GM18499 (cell line): ENCODE measurements around the gene UNC13B.
"Not testable (repeated sequence)": the region's sequence is repeated elsewhere in the genome, so short reads cannot be mapped to it uniquely, and the experiment has no call there.

Experiments used
- ATAC-seq: cut with Tn5 transposase; IDR thresholded peaks from one replicate; pipeline ENCODE4 v1.9.1; 2021; ENCODE audit warnings: moderate number of reproducible peaks; ENCODE audit not compliant: insufficient read depth, unreplicated experiment

UNC13B gene

DNA sequence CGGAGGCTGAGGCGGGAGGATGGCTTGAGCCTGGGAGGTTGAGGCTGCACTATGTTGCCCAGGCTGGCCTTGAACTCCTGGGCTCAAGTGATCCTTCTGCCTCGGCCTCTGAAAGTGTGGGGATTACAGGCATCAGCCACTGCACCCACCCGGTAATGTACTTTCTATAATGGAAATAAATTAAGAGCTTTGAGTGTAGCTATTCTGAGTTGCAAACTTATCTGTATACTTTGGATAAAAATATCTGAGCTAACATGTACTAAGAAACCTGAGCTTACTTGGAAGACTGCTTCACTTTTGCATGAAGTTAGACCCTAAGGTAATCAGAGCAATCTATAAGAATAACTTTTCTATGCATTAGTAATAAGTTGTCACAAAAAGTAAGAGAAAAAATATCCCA, 50.0 kb downstream of the UNC13B start:
- ATAC-seq, result no peak

GRCh38 chr9:35220659-35221338, 59.0 kb downstream of the UNC13B start:
- no peak for ATAC-seq

DNA sequence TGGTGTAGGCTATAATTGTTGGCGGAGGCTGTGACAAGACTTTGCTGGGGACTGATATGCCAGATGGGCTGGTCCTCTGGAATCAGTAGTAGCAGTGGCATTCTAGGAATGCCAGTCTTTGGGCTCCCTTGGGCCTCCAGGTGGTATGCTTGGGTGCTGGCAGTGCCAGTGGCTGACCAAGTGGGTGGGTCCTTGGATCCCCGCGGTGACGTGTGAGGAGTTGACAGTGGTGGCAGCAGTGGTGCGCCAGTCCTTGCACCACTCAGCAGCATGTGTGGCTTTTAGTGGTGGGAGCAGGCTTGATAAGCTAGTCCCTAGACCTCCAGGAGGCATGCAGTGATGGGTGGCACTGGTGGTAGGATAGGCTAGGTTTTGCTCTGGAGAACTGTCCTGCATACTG, 63.9 kb downstream of the UNC13B start:
- ATAC-seq, result no peak

GRCh38 chr9:35226651-35227050, 64.8 kb downstream of the UNC13B start:
- ATAC-seq, result no peak

DNA sequence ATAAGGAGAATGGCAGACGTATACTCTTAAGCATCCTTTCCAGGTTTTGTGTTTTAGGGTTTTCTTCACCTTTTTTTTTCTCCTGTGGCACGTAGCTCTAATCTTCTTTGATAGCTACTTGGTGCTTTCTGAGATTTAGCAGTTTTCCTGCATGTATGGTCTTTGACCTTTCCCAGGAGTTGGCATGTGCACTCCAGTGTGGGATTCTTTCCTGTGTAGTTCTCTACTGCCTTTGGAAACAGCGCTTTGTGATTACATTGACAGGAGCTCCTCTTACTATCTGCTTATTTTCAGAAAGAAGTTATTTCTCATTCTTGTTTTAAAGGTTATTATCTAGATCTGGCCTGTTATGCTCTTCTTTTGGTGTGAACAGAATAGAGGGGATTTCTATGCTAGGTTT, 65.5 kb downstream of the UNC13B start:
- no peak for ATAC-seq

DNA sequence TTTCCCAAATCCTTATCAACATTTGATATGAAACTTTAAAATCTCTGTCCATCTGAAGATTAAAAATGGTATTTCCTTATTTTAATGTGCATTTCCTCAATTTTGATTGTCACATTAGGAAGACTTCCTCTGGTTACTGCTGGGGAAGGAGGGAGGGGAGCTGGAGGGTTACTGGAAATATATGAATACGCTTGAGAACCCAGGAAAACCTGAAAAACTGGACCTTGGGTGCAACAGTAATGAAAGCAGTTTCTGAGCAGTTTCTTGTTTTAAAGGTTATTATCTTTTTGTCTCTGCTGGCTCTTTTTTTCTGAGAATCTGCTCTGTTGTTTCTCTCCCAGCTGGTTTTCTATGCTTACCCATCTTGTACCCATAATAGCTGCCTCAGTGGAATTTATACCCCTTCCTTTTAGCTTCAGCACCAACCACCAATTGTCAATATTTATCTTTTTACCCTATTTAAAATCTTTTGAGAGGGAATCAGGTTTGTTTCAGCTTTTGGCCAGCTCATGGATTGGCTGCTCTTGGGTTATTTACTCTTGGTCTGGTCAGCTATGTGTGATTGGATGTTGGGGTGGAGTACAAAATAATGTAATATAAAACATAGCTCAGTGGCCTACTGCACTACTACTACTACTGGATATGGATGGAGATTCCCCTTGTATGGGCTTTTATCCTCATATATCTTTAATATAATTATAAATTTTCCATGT, 67.4 kb downstream of the UNC13B start:
- no peak for ATAC-seq

DNA sequence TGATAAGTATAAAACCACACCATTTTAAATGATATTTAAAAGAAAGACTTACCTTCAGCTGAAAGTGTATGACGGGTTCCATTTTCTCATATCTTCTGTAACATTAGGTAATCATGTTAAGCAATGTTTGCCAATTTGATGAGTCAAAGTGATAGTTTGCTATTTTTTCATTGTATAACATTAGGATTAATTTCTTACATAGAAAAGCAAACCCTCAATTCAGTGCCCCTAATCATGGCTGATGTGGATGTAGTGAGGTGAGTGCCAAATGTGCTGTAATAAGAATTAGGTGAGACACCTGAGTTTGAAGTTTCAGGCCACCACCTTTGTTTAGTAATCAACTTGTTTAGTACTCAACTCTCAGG, 68.0 kb downstream of the UNC13B start:
- no peak for ATAC-seq

- ATAC-seq, result no peak
These were observed 71.2 kb downstream of the UNC13B start for GRCh38 chr9:35232867-35233544.

DNA sequence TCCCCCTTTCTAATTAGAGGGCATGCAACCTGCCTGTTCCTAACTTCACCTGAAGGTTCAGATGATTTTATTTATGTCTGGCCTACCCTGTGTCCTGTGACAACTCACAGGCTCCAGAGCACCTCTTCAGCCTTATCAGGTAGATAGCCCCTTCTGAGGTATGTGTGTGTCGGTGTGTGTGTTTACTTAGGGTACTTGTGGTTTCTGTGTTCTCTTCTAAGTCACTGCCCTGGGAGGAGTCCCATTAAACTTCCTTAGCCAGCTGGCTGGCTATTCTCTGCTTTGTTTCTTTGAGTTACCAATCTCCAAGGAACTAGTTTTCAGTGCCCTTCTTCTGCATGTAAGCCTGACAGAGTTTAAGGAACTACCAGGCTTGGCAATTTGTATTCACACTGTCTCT, 74.9 kb downstream of the UNC13B start:
- no peak for ATAC-seq

GRCh38 chr9:35237311-35237710, 75.5 kb downstream of the UNC13B start:
- ATAC-seq, result no peak

GRCh38 chr9:35245945-35246344, 84.1 kb downstream of the UNC13B start:
- not testable (repeated sequence) for ATAC-seq

DNA sequence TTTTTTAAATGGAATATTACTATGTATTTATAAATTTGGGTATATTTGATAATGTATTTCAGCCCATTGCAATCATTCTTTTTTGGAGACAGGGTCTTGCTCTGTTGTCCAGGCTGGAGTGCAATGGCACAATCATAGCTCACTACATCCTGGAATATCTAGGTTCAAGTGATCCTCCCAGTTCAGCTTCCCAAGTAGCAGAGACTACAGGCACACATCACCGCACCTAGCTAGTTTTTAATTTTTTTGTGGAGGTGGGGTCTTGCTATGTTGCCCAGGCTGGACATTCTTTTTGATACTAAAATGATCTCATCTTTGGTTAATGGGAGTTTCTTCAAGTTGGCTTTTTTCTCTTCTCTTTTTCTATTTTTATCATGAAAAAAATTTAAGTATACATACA, 91.3 kb downstream of the UNC13B start:
- ATAC-seq, result no peak

GRCh38 chr9:35254237-35254636, 92.4 kb downstream of the UNC13B start:
- no peak for ATAC-seq

GRCh38 chr9:35254984-35255857, 93.4 kb downstream of the UNC13B start:
- no peak for ATAC-seq

DNA sequence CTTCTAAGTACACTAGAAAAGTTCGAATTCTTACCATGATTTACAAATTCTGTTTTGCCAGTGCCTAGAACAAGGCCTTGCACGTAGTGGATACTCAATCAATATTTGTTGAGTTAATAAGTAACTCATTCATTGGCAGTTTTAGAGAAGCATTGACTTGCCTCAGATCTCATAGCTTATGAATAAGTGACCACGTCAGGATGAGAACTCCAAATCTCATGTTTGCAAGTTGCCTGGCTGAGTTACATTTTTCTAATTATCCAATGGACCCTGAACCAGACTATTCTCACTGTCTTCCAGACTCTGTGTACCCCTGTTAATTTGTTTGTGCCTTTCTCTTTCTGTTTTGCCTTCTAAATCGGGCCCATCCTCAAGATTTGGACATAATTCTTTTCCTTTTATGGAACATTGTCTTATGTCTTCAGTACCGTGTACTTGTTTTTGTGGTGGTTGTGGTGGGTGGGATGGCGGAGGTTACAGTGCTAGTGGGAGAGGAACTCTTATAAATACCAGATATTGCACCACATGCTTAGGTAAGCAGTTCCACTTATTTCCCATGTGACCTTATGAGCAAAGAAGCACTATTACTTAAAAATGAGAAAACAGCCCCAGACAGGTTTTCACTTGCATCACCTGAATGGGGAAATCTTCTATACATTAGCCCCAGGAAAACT, 96.3 kb downstream of the UNC13B start:
- ATAC-seq, result no peak

GRCh38 chr9:35258660-35259474, 97.1 kb downstream of the UNC13B start:
- no peak for ATAC-seq

- no peak for ATAC-seq
These were observed 98.4 kb downstream of the UNC13B start for GRCh38 chr9:35260186-35260585.

- ATAC-seq, result no peak
These were observed 100.3 kb downstream of the UNC13B start for GRCh38 chr9:35262064-35262463.

DNA sequence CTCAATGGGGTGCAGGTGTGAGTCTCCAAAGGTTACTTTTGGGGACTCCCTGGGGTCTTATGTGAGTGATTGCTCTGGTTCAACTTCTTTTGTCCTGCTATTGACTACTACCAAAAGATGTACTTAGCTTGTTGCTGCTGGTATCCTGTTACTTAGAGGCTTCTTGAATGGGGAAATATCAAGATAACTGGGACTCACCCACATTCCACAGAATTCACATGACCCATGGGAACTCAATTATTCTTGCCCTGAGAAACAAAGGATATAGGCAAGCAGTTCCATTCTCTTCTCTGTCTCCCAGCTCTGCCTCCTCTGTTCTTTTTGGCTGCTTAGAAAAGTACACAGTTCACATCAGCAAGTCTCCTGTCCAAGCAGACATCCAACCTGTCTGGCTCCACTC, 105.9 kb downstream of the UNC13B start:
- no peak for ATAC-seq
